Vagina (tissue), 2 donors: ENCODE data around the gene DLGAP5. TPM values are rescaled to one million over a fixed set of nuclear protein-coding genes. Genes with fewer than 3 reads are reported as not detected.

Source experiments
- DNase-seq, 2 donors: peaks; one replicate each; pipeline ENCODE4 v3.0.0-alpha.2; 2017; ENCODE audit errors: extremely low spot score in 2 of 2
- H3K27ac ChIP-seq: fragments of 200-600 bp; sonication (generic); one replicate; pipeline ENCODE4 v1.5.1; 2019
- H3K27me3 ChIP-seq: fragments of 200-600 bp; sonication (generic); one replicate; pipeline ENCODE4 v1.5.1; 2019
- H3K36me3 ChIP-seq, 2 donors: fragments of 200-600 bp; sonication (generic); one replicate each; pipeline ENCODE4 v1.5.1; 2017 to 2019
- H3K4me1 ChIP-seq: fragments of 200-600 bp; sonication (generic); one replicate; pipeline ENCODE4 v1.5.1; 2019
- H3K4me3 ChIP-seq, 2 donors: fragments of 200-600 bp; sonication (generic); 1 replicate in 1 of 2; 2 replicates in 1 of 2; pipeline ENCODE4 v1.5.1; 2016 to 2019
- H3K9me3 ChIP-seq: fragments of 200-600 bp; sonication (generic); one replicate; pipeline ENCODE4 v1.5.1; 2019
- CTCF ChIP-seq, 3 experiments: fragments of 450-650 bp in 2 of 3; fragments of 200-600 bp in 1 of 3; sonication (generic) in 1 of 3; IDR thresholded peaks; one replicate each; pipeline ENCODE4 v1.5.1; 2017 to 2019; ENCODE audit warnings: antibody characterized with exemption in 3 of 3, mild to moderate bottlenecking in 2 of 3, moderate library complexity in 2 of 3
- POLR2A ChIP-seq, 2 donors: fragments of 450-650 bp; IDR thresholded peaks; one replicate each; pipeline ENCODE4 v1.6.1; 2017; ENCODE audit warnings: antibody characterized with exemption in 2 of 2, mild to moderate bottlenecking in 2 of 2, moderate library complexity in 2 of 2
- POLR2AphosphoS5 ChIP-seq, 2 donors: sonication (generic); formaldehyde crosslinking; IDR thresholded peaks; one replicate each; pipeline ENCODE4 v1.9.0; 2017; ENCODE audit warnings: antibody characterized with exemption in 2 of 2, mild to moderate bottlenecking in 2 of 2, low read depth in 1 of 2; ENCODE audit not compliant: insufficient read depth in 1 of 2
- intact Hi-C: fragments of 100-400 bp; cut with DNase I; formaldehyde crosslinking; loops from one replicate; pipeline ENCODE4 v1.15.1; 2023
- total RNA-seq: library from RNA; depleted of rRNA; stranded (reverse); fragments of >200 nt; gene quantifications from one replicate; pipeline ENCODE4 v1.2.3, GENCODE V29; 2016

DLGAP5 gene
- total RNA-seq, 1 donor from 2014 or later: 2.2 TPM

GRCh38 chr14:55107766-55108554 is 83.4 kb downstream of the DLGAP5 start:
- TF ChIP-seq POLR2AphosphoS5 (IDR thresholded peaks at IDR 0.05; ENCODE audit: insufficient read depth in 1 of 2, low read depth in 1 of 2) (peak; percentile 96 to 98), CTCF (IDR thresholded peaks at IDR 0.05) (no peak), POLR2A (IDR thresholded peaks at IDR 0.05) (peak in 1 of 2 donors; percentile 43)
- no peaks in the 10 kb centered on the region for H3K27me3 ChIP-seq
- DNase-seq: peak in 1 of 2 donors; percentile 97
- no peaks in the 10 kb centered on the region for H3K9me3 ChIP-seq
- H3K4me3 ChIP-seq: no peak overlapping the region
- H3K4me1 ChIP-seq: peaks cover 60% of the 10 kb centered on the region
- intact Hi-C loops: no loop called here
- H3K27ac ChIP-seq: peak overlapping the region; percentile 98
- no peaks in the 10 kb centered on the region for H3K36me3 ChIP-seq

DNA sequence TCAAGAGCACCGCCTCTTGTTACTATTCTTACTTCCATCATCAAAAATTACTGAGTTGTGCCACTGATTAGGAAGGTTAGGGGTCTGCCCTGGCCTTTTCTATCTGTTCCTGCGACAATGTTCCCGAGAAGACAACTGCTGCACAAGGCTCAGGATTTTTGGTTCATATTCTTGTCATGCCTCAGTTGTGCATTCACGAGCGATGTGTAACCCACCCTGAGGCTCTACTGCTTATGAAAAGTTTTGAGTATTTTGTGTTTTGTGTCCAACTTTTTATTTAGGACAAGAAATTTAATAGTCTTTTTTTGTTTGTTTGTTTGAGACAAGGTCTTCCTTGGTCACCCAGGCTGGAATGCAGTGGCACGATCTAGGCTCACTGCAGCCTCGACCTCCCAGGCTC is 85.4 kb downstream of the DLGAP5 start:
- TF ChIP-seq POLR2AphosphoS5 (IDR thresholded peaks at IDR 0.05; ENCODE audit: insufficient read depth in 1 of 2, low read depth in 1 of 2): no peak
- TF ChIP-seq CTCF (IDR thresholded peaks at IDR 0.05): no peak
- no peak for TF ChIP-seq POLR2A (IDR thresholded peaks at IDR 0.05)
- Histone ChIP-seq H3K4me3 (no peak overlapping the region), H3K27ac (peak overlapping the region; percentile 98), H3K9me3 (no peaks in the 10 kb centered on the region), H3K4me1 (peaks cover 79% of the 10 kb centered on the region), H3K27me3 (no peaks in the 10 kb centered on the region), H3K36me3 (no peaks in the 10 kb centered on the region)
- intact Hi-C loops: no loop called here
- DNase-seq: no peak

GRCh38 chr14:55103971-55104954 is 87.1 kb downstream of the DLGAP5 start:
- no peaks in the 10 kb centered on the region for H3K9me3 ChIP-seq
- H3K27ac ChIP-seq: peak overlapping the region; percentile 98
- H3K36me3 ChIP-seq: no peaks in the 10 kb centered on the region
- no peak for TF ChIP-seq CTCF (IDR thresholded peaks at IDR 0.05)
- TF ChIP-seq POLR2AphosphoS5 (IDR thresholded peaks at IDR 0.05; ENCODE audit: insufficient read depth in 1 of 2, low read depth in 1 of 2): no peak
- TF ChIP-seq POLR2A (IDR thresholded peaks at IDR 0.05): no peak
- no peaks in the 10 kb centered on the region for H3K27me3 ChIP-seq
- intact Hi-C loops: no loop called here
- H3K4me1 ChIP-seq: peaks cover 96% of the 10 kb centered on the region
- no peak overlapping the region for H3K4me3 ChIP-seq
- DNase-seq: no peak

GRCh38 chr14:55103005-55103640 is 88.3 kb downstream of the DLGAP5 start:
- TF ChIP-seq POLR2A (IDR thresholded peaks at IDR 0.05): peak in 1 of 2 donors; percentile 49
- no peak for TF ChIP-seq CTCF (IDR thresholded peaks at IDR 0.05)
- TF ChIP-seq POLR2AphosphoS5 (IDR thresholded peaks at IDR 0.05; ENCODE audit: insufficient read depth in 1 of 2, low read depth in 1 of 2): peak; percentile 91 to 97
- peak in 1 of 2 donors; percentile 99 for DNase-seq
- Histone ChIP-seq H3K27me3 (no peaks in the 10 kb centered on the region), H3K36me3 (no peaks in the 10 kb centered on the region), H3K4me3 (peak overlapping the region; percentile 20 to 24), H3K27ac (peak overlapping the region; percentile 98), H3K4me1 (peaks cover 94% of the 10 kb centered on the region), H3K9me3 (no peaks in the 10 kb centered on the region)
- intact Hi-C loops: no loop called here
